GM12878 (cell line): Measurements from ENCODE around the gene LY6G5B. TPM values are rescaled to one million over a fixed set of nuclear protein-coding genes. Genes with fewer than 3 reads are reported as not detected.

Experiments
- ATAC-seq: fragments of 200-7000 bp; cut with Tn5 transposase; 3 replicates; pipeline ENCODE4 v1.9.1; 2020; ENCODE audit warnings: mild to moderate bottlenecking, moderate library complexity
- BruUV-seq: library from RNA; stranded (reverse); fragments of 400-500 nt; replicated peaks from 2 replicates; lab custom pipeline; 2021; lab: Mats Ljungman, UMichigan
- CTCF ChIA-PET: fragments of 300-600 bp; sonication (Branson Sonifier 250); formaldehyde crosslinking; extraction: SDS; loops from one replicate; lab custom pipeline; 2021; ENCODE audit warnings: inconsistent platforms; lab: Yijun Ruan, JAX
- POLR2A ChIA-PET: fragments of 350-600 bp; formaldehyde crosslinking; extraction: SDS; loops from one replicate; lab custom pipeline; 2021; ENCODE audit warnings: inconsistent platforms; lab: Charles Lee
- RAD21 ChIA-PET: fragments of 300-600 bp; sonication (Branson Sonifier 250); formaldehyde crosslinking; loops from one replicate; lab custom pipeline; 2023; ENCODE audit warnings: antibody characterized with exemption; ENCODE audit not compliant: unreplicated experiment; lab: Charles Lee
- SMC1A ChIA-PET: fragments of 300-600 bp; sonication (Branson Sonifier 250); formaldehyde crosslinking; loops from one replicate; lab custom pipeline; 2023; ENCODE audit not compliant: unreplicated experiment, uncharacterized antibody; lab: Charles Lee
- DNase-seq: peaks from one replicate; pipeline ENCODE4 v3.0.0-alpha.2; 2011; ENCODE audit warnings: low read depth, low spot score
- FAIRE-seq: peaks from 3 replicates; lab custom pipeline; 2011; peaks lifted over from hg19 to GRCh38; lab: Jason Lieb, UNC
- H2AFZ ChIP-seq: 2 replicates; pipeline ENCODE4 v1.6.0; 2011; ENCODE audit warnings: low read depth, low read length, control low read depth; ENCODE audit not compliant: control insufficient read depth
- H3K27ac ChIP-seq: 2 replicates; pipeline ENCODE4 v1.5.1; 2011; ENCODE audit warnings: control low read depth; ENCODE audit not compliant: control insufficient read depth, insufficient read depth
- H3K27me3 ChIP-seq, 2 experiments: replicated peaks in 1 of 2; 2 replicates each; pipeline versions ENCODE4 v1.6.0 to v1.6.1; 2011; ENCODE audit warnings: low read length in 1 of 2; ENCODE audit not compliant: control insufficient read depth in 2 of 2, insufficient read depth in 2 of 2
- H3K36me3 ChIP-seq, 2 experiments: 2 replicates each; pipeline ENCODE4 v1.5.1; 2011; ENCODE audit warnings: low read length in 1 of 2; ENCODE audit not compliant: control insufficient read depth in 2 of 2, insufficient read depth in 2 of 2
- H3K4me1 ChIP-seq: 2 replicates; pipeline ENCODE4 v1.6.1; 2011; ENCODE audit warnings: mild to moderate bottlenecking, low read length, moderate library complexity, mixed read lengths; ENCODE audit not compliant: control insufficient read depth, insufficient read depth
- H3K4me2 ChIP-seq: 2 replicates; pipeline ENCODE4 v1.6.0; 2011; ENCODE audit warnings: control low read depth; ENCODE audit not compliant: control insufficient read depth, insufficient read depth
- H3K4me3 ChIP-seq: fragments of 200-600 bp; sonication (generic); 2 replicates; pipeline ENCODE4 v1.5.1; 2016
- H3K79me2 ChIP-seq: 2 replicates; pipeline ENCODE4 v1.6.0; 2011; ENCODE audit warnings: low read length; ENCODE audit not compliant: control insufficient read depth, insufficient read depth
- H3K9ac ChIP-seq: 2 replicates; pipeline ENCODE4 v1.8.0; 2011; ENCODE audit warnings: low read length, control low read depth, mixed read lengths; ENCODE audit not compliant: control insufficient read depth, insufficient read depth
- H3K9me3 ChIP-seq: replicated peaks from 3 replicates; pipeline ENCODE4 v1.5.1; 2011; ENCODE audit warnings: mild to moderate bottlenecking, low read length; ENCODE audit not compliant: control insufficient read depth, insufficient read depth
- H4K20me1 ChIP-seq: 2 replicates; pipeline ENCODE4 v1.6.0; 2011; ENCODE audit not compliant: control insufficient read depth, insufficient read depth
- ATF7 ChIP-seq: fragments of 450-650 bp; IDR thresholded peaks from 2 replicates; pipeline ENCODE4 v1.6.1; 2016; ENCODE audit warnings: low read depth, mild to moderate bottlenecking
- CREB1 ChIP-seq: IDR thresholded peaks from 2 replicates; pipeline ENCODE4 v1.6.1; 2012; ENCODE audit warnings: low read depth, mild to moderate bottlenecking, inconsistent platforms
- IKZF2 ChIP-seq, 2 experiments: fragments of 450-650 bp; IDR thresholded peaks; 2 replicates each; pipeline ENCODE4 v1.6.1; 2017; ENCODE audit warnings: mild to moderate bottlenecking in 2 of 2, moderate library complexity in 2 of 2
- ZNF24 ChIP-seq: fragments of 450-650 bp; IDR thresholded peaks from 2 replicates; pipeline ENCODE4 v1.6.1; 2017; ENCODE audit warnings: antibody characterized with exemption, mild to moderate bottlenecking
- WGBS: methylation state at CpG from one replicate; pipeline ENCODE4 v1.1.6; 2016; ENCODE audit warnings: low lambda C conversion rate; ENCODE audit not compliant: insufficient replicate concordance, insufficient coverage; ENCODE audit errors: missing lambda C conversion rate; 5-methylcytosine and 5-hydroxymethylcytosine counted together
- in situ Hi-C: fragments of 300-500 bp; cut with MboI; formaldehyde crosslinking; loops from 9 replicates; pipeline ENCODE4 v1.14.3; 2018; ENCODE audit warnings: mixed read lengths
- intact Hi-C: fragments of 100-400 bp; cut with micrococcal nuclease; formaldehyde crosslinking; loops from one replicate; pipeline ENCODE4 v1.14.2; 2022; ENCODE audit not compliant: unreplicated experiment
- polyA plus RNA-seq, 11 experiments: library from polyadenylated mRNA; depleted of rRNA in 4 of 11; unstranded in 6 of 11; stranded (reverse) in 5 of 11; fragments of >200 nt; fragmentation: Nextera tagmentation in 4 of 11; fragmentation: Illumina TruSeq in 1 of 11; extraction: Ambion mirVana in 4 of 11; extraction: Trizol in 1 of 11; gene quantifications; 1 replicate in 1 of 11; 2 replicates in 10 of 11; pipeline versions ENCODE4 v1.2.1 to v1.2.3, GENCODE V29; 2011 to 2016; ENCODE audit warnings: inconsistent platforms in 2 of 11, missing spikeins in 2 of 11, low read depth in 1 of 11
- total RNA-seq, 4 experiments: library from RNA; depleted of rRNA in 3 of 4; stranded (reverse); fragments of >200 nt in 3 of 4; fragmentation: Illumina TruSeq in 1 of 4; extraction: Trizol in 1 of 4; gene quantifications; 2 replicates each; pipeline versions ENCODE4 v1.2.1 to v1.2.3, GENCODE V29; 2013 to 2021
- TF ChIP-seq, protein P1 (sequence below): fragments of 450-650 bp; IDR thresholded peaks from 2 replicates; pipeline ENCODE4 v1.6.1; 2018; ENCODE audit warnings: mild to moderate bottlenecking, low read depth, moderate library complexity; ENCODE audit not compliant: partially characterized antibody

Gene LY6G5B
- total and polyA plus RNA-seq, 10 of the 15 experiments (the other 5 are each of a cell fraction or from before 2014, with no cell fraction given), result 3.2 to 16.5 (median 7.5) TPM

DNA sequence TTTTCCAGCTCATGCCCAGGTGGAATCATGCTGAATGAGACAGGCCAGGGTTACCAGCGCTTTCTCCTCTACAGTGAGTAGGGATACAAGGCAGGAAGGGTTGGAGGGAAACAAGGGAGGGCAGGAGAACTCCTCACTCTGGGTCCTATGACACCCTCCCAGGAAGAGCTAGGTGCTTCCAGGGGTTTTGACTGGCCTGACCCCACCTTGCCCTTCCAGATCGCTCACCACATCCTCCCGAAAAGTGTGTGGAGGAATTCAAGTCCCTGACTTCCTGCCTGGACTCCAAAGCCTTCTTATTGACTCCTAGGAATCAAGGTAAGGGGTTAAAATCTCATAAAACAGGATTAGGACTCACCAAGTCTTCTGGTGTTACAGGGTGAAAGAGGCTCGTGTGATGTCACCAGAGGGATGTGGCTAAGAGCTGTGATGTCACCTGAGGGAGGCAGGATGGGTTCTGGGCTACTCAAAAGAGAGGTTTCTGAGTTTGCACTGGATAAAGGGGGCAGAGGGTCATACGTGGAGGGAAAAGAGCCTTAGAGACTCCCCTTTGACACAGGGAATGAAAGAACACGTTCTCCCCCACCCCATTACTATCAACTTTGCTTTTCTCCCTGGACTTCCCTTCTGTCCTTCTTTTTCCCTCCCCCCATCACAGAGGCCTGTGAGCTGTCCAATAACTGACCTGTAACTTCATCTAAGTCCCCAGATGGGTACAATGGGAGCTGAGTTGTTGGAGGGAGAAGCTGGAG lies 12.2 kb upstream of the LY6G5B start:
- ChIA-PET POLR2A (interaction anchor here (1.0 to 1.4 kb wide), 2 partner anchors 9 to 81 kb away, joined by 3 to 4 read pairs; no protein-coding TSS in a partner anchor), CTCF (interaction anchor here (0.7 to 1.8 kb wide), 2 partner anchors 106 to 225 kb away, joined by 3 to 5 read pairs; no protein-coding TSS in a partner anchor), RAD21 (no interaction called here), SMC1A (interaction anchor here (1.0 kb wide), 1 partner anchor 160 kb away, joined by 3 read pairs; no protein-coding TSS in a partner anchor)
- no peaks in the 10 kb centered on the region for H4K20me1 ChIP-seq
- H3K27me3 ChIP-seq, result no peaks in the 10 kb centered on the region
- peak overlapping the region; percentile 99 for H3K4me2 ChIP-seq
- ATAC-seq, result no peak
- in situ Hi-C loops, result no loop called here
- 0 out of 2 replicates have a peak overlapping the region, but pooled peaks have one; percentile 79 for H3K4me3 ChIP-seq
- TF ChIP-seq ATF7, result 0 out of 2 replicates have a peak, but pooled peaks have one; percentile 8
- no peak for TF ChIP-seq ZNF24
- TF ChIP-seq, protein P1, sequence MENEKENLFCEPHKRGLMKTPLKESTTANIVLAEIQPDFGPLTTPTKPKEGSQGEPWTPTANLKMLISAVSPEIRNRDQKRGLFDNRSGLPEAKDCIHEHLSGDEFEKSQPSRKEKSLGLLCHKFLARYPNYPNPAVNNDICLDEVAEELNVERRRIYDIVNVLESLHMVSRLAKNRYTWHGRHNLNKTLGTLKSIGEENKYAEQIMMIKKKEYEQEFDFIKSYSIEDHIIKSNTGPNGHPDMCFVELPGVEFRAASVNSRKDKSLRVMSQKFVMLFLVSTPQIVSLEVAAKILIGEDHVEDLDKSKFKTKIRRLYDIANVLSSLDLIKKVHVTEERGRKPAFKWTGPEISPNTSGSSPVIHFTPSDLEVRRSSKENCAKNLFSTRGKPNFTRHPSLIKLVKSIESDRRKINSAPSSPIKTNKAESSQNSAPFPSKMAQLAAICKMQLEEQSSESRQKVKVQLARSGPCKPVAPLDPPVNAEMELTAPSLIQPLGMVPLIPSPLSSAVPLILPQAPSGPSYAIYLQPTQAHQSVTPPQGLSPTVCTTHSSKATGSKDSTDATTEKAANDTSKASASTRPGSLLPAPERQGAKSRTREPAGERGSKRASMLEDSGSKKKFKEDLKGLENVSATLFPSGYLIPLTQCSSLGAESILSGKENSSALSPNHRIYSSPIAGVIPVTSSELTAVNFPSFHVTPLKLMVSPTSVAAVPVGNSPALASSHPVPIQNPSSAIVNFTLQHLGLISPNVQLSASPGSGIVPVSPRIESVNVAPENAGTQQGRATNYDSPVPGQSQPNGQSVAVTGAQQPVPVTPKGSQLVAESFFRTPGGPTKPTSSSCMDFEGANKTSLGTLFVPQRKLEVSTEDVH, result no peak
- no peak for TF ChIP-seq IKZF2 (IDR thresholded peaks at IDR 0.05)
- TF ChIP-seq CREB1, result peak; percentile 30; the same call in 1 of the 2 replicates
- DNase-seq, result no peak
- no peak overlapping the region for H2AFZ ChIP-seq
- no peaks in the 10 kb centered on the region; the same call in 2 of the 3 replicates for H3K9me3 ChIP-seq
- intact Hi-C loops, result no loop called here
- 58% methylated on average over 6 of the region's 6 CpGs for WGBS
- H3K4me1 ChIP-seq, result peaks cover 32% of the 10 kb centered on the region
- peaks cover 0 to 5% of the 10 kb centered on the region in 2 experiments; a peak in 3 of 4 replicates for H3K36me3 ChIP-seq
- no peak overlapping the region; the same call in 1 of the 2 replicates for H3K9ac ChIP-seq
- H3K79me2 ChIP-seq, result peaks cover 44% of the 10 kb centered on the region
- FAIRE-seq, result no peak
- BruUV-seq, result no TSS peak
- H3K27ac ChIP-seq, result no peak overlapping the region
